H1 (cell line): Measurements from ENCODE around the gene LMO2. TPM values are rescaled to one million over a fixed set of nuclear protein-coding genes. Genes with fewer than 3 reads are reported as not detected.

Source experiments
- CTCF ChIA-PET: fragments of 300-600 bp; sonication (Branson Sonifier 250); formaldehyde crosslinking; loops from one replicate; lab custom pipeline; 2021; ENCODE audit not compliant: partially characterized antibody; lab: Charles Lee
- POLR2A ChIA-PET: fragments of 300-600 bp; sonication (Branson Sonifier 250); formaldehyde crosslinking; loops from one replicate; lab custom pipeline; 2021; ENCODE audit warnings: inconsistent platforms; ENCODE audit not compliant: partially characterized antibody; lab: Charles Lee
- DNase-seq, 2 experiments: peaks; one replicate each; pipeline versions ENCODE4 v3.0.0 to v3.0.0-alpha.2; 2010 to 2022; ENCODE audit warnings: low spot score in 2 of 2, low read depth in 1 of 2, mixed read lengths in 1 of 2
- FAIRE-seq: peaks from 2 replicates; lab custom pipeline; 2011; peaks lifted over from hg19 to GRCh38; lab: Jason Lieb, UNC
- H2AFZ ChIP-seq: 2 replicates; pipeline ENCODE4 v1.8.1; 2012; ENCODE audit warnings: low read length, inconsistent platforms
- H2AK5ac ChIP-seq: 2 replicates; pipeline ENCODE4 v1.6.1; 2013; ENCODE audit warnings: low read depth, low read length
- H2BK120ac ChIP-seq: replicated peaks from 2 replicates; pipeline ENCODE3; 2013; ENCODE audit warnings: low read depth, low read length, inconsistent platforms
- H2BK12ac ChIP-seq: 2 replicates; pipeline ENCODE4 v1.6.1; 2013; ENCODE audit warnings: low read depth, low read length
- H2BK15ac ChIP-seq: 2 replicates; pipeline ENCODE4 v1.6.1; 2013; ENCODE audit warnings: low read length
- H2BK20ac ChIP-seq: 2 replicates; pipeline ENCODE4 v1.6.1; 2013; ENCODE audit warnings: low read length
- H2BK5ac ChIP-seq: 2 replicates; pipeline ENCODE4 v1.6.1; 2013; ENCODE audit warnings: low read depth, low read length
- H3K14ac ChIP-seq: 2 replicates; pipeline ENCODE4 v1.6.1; 2013; ENCODE audit warnings: inconsistent platforms; ENCODE audit not compliant: insufficient read length
- H3K18ac ChIP-seq: 2 replicates; pipeline ENCODE4 v1.6.1; 2013; ENCODE audit warnings: low read length; ENCODE audit errors: extremely low read depth
- H3K23ac ChIP-seq: 2 replicates; pipeline ENCODE4 v1.6.1; 2013; ENCODE audit warnings: inconsistent platforms; ENCODE audit not compliant: insufficient read length
- H3K23me2 ChIP-seq: 2 replicates; pipeline ENCODE4 v1.6.1; 2013; ENCODE audit warnings: low read depth, low read length
- H3K27ac ChIP-seq: 2 replicates; pipeline ENCODE4 v1.6.1; 2011; ENCODE audit warnings: low read depth, low read length, inconsistent platforms
- H3K27me3 ChIP-seq, 4 experiments: replicated peaks in 1 of 4; 1 replicate in 1 of 4; 2 replicates in 3 of 4; pipeline versions ENCODE4 v1.6.1 to v1.8.1; 2011 to 2013; ENCODE audit warnings: low read length in 3 of 4, mild to moderate bottlenecking in 3 of 4, inconsistent platforms in 2 of 4, mixed read lengths in 2 of 4, moderate library complexity in 1 of 4; ENCODE audit not compliant: control insufficient read depth in 3 of 4, insufficient read depth in 3 of 4; ENCODE audit errors: extremely low read depth in 1 of 4
- H3K36me3 ChIP-seq, 4 experiments: 2 replicates each; pipeline versions ENCODE4 v1.6.1 to v1.8.1; 2011 to 2013; ENCODE audit warnings: mild to moderate bottlenecking in 4 of 4, low read length in 3 of 4, moderate library complexity in 2 of 4, control low read depth in 1 of 4, inconsistent platforms in 1 of 4; ENCODE audit not compliant: insufficient read depth in 4 of 4, control insufficient read depth in 2 of 4
- H3K4ac ChIP-seq: replicated peaks from 2 replicates; pipeline ENCODE3; 2013; ENCODE audit warnings: low read length, low read depth, mixed read lengths, inconsistent platforms; ENCODE audit not compliant: insufficient read length
- H3K4me1 ChIP-seq, 4 experiments: replicated peaks in 1 of 4; 1 replicate in 1 of 4; 2 replicates in 3 of 4; pipeline versions ENCODE4 v1.6.1 to v1.8.1; 2011 to 2013; ENCODE audit warnings: low read length in 3 of 4, inconsistent platforms in 2 of 4, mixed read lengths in 1 of 4; ENCODE audit not compliant: insufficient read depth in 4 of 4, control insufficient read depth in 3 of 4
- H3K4me2 ChIP-seq, 2 experiments: 2 replicates each; pipeline versions ENCODE4 v1.6.1 to v1.8.1; 2011 to 2013; ENCODE audit warnings: low read depth in 2 of 2, low read length in 2 of 2, control low read depth in 1 of 2, inconsistent platforms in 1 of 2, mild to moderate bottlenecking in 1 of 2; ENCODE audit not compliant: insufficient read depth in 1 of 2
- H3K4me3 ChIP-seq, 4 experiments: fragments of 200-600, 300-600 bp in 1 of 4; sonication (generic), shearing (Covaris generic), sonication (Bioruptor Twin) in 1 of 4; 2 replicates each; pipeline versions ENCODE4 v1.5.1 to v1.8.1; 2011 to 2016; ENCODE audit warnings: low read length in 4 of 4, low read depth in 3 of 4, control low read depth in 2 of 4, inconsistent platforms in 2 of 4, mild to moderate bottlenecking in 2 of 4, mixed read lengths in 1 of 4, moderate library complexity in 1 of 4; ENCODE audit not compliant: insufficient read depth in 2 of 4; ENCODE audit errors: extremely low read depth in 1 of 4
- H3K56ac ChIP-seq: replicated peaks from 2 replicates; pipeline ENCODE3; 2013; ENCODE audit warnings: low read depth, mild to moderate bottlenecking, mixed read lengths, low read length, inconsistent platforms; ENCODE audit not compliant: insufficient read length
- H3K79me1 ChIP-seq: 2 replicates; pipeline ENCODE4 v1.6.1; 2013; ENCODE audit warnings: low read depth, low read length, control low read depth
- H3K79me2 ChIP-seq, 2 experiments: 2 replicates each; pipeline versions ENCODE4 v1.6.1 to v1.8.1; 2012 to 2013; ENCODE audit warnings: low read length in 2 of 2, mild to moderate bottlenecking in 2 of 2, inconsistent platforms in 1 of 2; ENCODE audit not compliant: insufficient read depth in 2 of 2, control insufficient read depth in 1 of 2
- H3K9ac ChIP-seq, 4 experiments: replicated peaks in 1 of 4; 1 replicate in 1 of 4; 2 replicates in 3 of 4; pipeline versions ENCODE4 v1.6.1 to v1.8.1; 2011 to 2013; ENCODE audit warnings: low read depth in 3 of 4, low read length in 3 of 4, control low read depth in 2 of 4, mild to moderate bottlenecking in 2 of 4, moderate library complexity in 2 of 4, inconsistent platforms in 1 of 4; ENCODE audit errors: extremely low read depth in 1 of 4
- H3K9me3 ChIP-seq, 2 experiments: 2 replicates each; pipeline versions ENCODE4 v1.6.1 to v1.8.1; 2012 to 2013; ENCODE audit warnings: mild to moderate bottlenecking in 2 of 2, moderate library complexity in 2 of 2, control low read depth in 1 of 2, inconsistent platforms in 1 of 2, low read depth in 1 of 2, low read length in 1 of 2, mixed read lengths in 1 of 2; ENCODE audit not compliant: insufficient read depth in 2 of 2
- H4K20me1 ChIP-seq, 2 experiments: replicated peaks in 1 of 2; 2 replicates each; pipeline versions ENCODE3 to v1.8.1; 2011 to 2013; ENCODE audit warnings: inconsistent platforms in 2 of 2, low read length in 2 of 2, mild to moderate bottlenecking in 1 of 2; ENCODE audit not compliant: insufficient read depth in 2 of 2, control insufficient read depth in 1 of 2
- H4K5ac ChIP-seq: 2 replicates; pipeline ENCODE4 v1.6.1; 2013; ENCODE audit warnings: low read length, low read depth, mixed read lengths, inconsistent platforms; ENCODE audit not compliant: insufficient read length
- H4K8ac ChIP-seq: 2 replicates; pipeline ENCODE4 v1.8.0; 2013; ENCODE audit warnings: mild to moderate bottlenecking, moderate library complexity, low read length, inconsistent platforms; ENCODE audit not compliant: insufficient read depth; ENCODE audit errors: extremely low read depth
- H4K91ac ChIP-seq: replicated peaks from 2 replicates; pipeline ENCODE3; 2013; ENCODE audit warnings: low read length, mixed read lengths, inconsistent platforms; ENCODE audit not compliant: insufficient read length
- ATF3 ChIP-seq: IDR thresholded peaks from 2 replicates; pipeline ENCODE4 v1.6.1; 2011; ENCODE audit warnings: low read depth, mild to moderate bottlenecking, low read length; ENCODE audit not compliant: insufficient read depth
- CHD2 ChIP-seq: IDR thresholded peaks from 2 replicates; pipeline ENCODE4 v1.6.1; 2012; ENCODE audit warnings: low read length, improper control_type of control experiment
- FOSL1 ChIP-seq: IDR thresholded peaks from 2 replicates; pipeline ENCODE4 v1.6.1; 2011; ENCODE audit warnings: mild to moderate bottlenecking, low read depth, low read length, moderate library complexity; ENCODE audit not compliant: insufficient read depth
- TCF12 ChIP-seq: IDR thresholded peaks from 2 replicates; pipeline ENCODE4 v1.6.1; 2011; ENCODE audit warnings: low read depth, mild to moderate bottlenecking, low read length
- WGBS, 2 experiments: shearing (Covaris generic) in 1 of 2; methylation state at CpG; one replicate each; pipeline versions ENCODE4 v1.1.6 to v1.1.7; 2013 to 2015; ENCODE audit warnings: low lambda C conversion rate in 2 of 2, mixed read lengths in 2 of 2, inconsistent platforms in 1 of 2, low coverage in 1 of 2, missing lambda C conversion rate in 1 of 2; ENCODE audit not compliant: insufficient replicate concordance in 2 of 2, insufficient coverage in 1 of 2, insufficient read length in 1 of 2; ENCODE audit errors: extremely low coverage in 1 of 2, missing lambda C conversion rate in 1 of 2; 5-methylcytosine and 5-hydroxymethylcytosine counted together
- polyA plus RNA-seq, 7 experiments: library from polyadenylated mRNA; depleted of rRNA in 3 of 7; stranded (reverse) in 5 of 7; unstranded in 2 of 7; fragments of >200 nt in 5 of 7; fragments of 200-250 nt in 2 of 7; gene quantifications; 1 replicate in 5 of 7; 2 replicates in 1 of 7; 4 replicates in 1 of 7; pipeline versions ENCODE4 v1.2.1 to v1.2.3, GENCODE V29; 2011 to 2013; ENCODE audit warnings: missing spikeins in 2 of 7, mixed read lengths in 2 of 7
- total RNA-seq: library from RNA; stranded (reverse); fragmentation: NEBNext Ultra II Directional; extraction: Animal tissue kit (Norgen Biotek cat#: 25700); gene quantifications from 2 replicates; pipeline ENCODE4 v1.2.1, GENCODE V29; 2021

Gene LMO2
- total and polyA plus RNA-seq, 2 of the 8 experiments (the other 6 are each of a cell fraction or from before 2014, with no cell fraction given), result 1.6 to 2.7 TPM

GRCh38 chr11:33899400-33900037 is 7.6 kb upstream of the LMO2 start:
- H4K91ac ChIP-seq, result no peak overlapping the region
- no peak overlapping the region for H3K14ac ChIP-seq
- ChIA-PET CTCF (interaction anchor here (0.9 to 1.7 kb wide), 3 partner anchors 14 to 184 kb away, joined by 3 to 8 read pairs (median 3); no protein-coding TSS in a partner anchor), POLR2A (interaction anchor here (1.1 kb wide), 1 partner anchor 25 kb away, joined by 3 read pairs; no protein-coding TSS in a partner anchor)
- no peak overlapping the region for H3K4me2 ChIP-seq
- H3K36me3 ChIP-seq, result no peaks in the 10 kb centered on the region
- no peak overlapping the region for H3K23ac ChIP-seq
- H2BK5ac ChIP-seq, result no peak overlapping the region
- H3K79me2 ChIP-seq, result no peaks in the 10 kb centered on the region
- H4K20me1 ChIP-seq, result no peaks in the 10 kb centered on the region
- no peak overlapping the region for H3K18ac ChIP-seq
- H3K56ac ChIP-seq, result no peak overlapping the region
- DNase-seq (no peak), FAIRE-seq (no peak)
- H3K23me2 ChIP-seq, result no peaks in the 10 kb centered on the region
- TF ChIP-seq CHD2 (no peak), ATF3 (no peak), FOSL1 (no peak), TCF12 (no peak)
- H3K27me3 ChIP-seq, result no peaks in the 10 kb centered on the region
- no peak overlapping the region for H3K27ac ChIP-seq
- H2BK120ac ChIP-seq, result no peak overlapping the region
- no peak overlapping the region for H2AK5ac ChIP-seq
- H3K4ac ChIP-seq, result no peak overlapping the region
- no peak overlapping the region for H3K4me3 ChIP-seq
- H2BK15ac ChIP-seq, result no peak overlapping the region
- H2BK12ac ChIP-seq, result no peak overlapping the region
- no peaks in the 10 kb centered on the region for H3K79me1 ChIP-seq
- no peak overlapping the region for H3K9ac ChIP-seq
- no peak overlapping the region for H2BK20ac ChIP-seq
- no peaks in the 10 kb centered on the region for H3K9me3 ChIP-seq
- H4K5ac ChIP-seq, result no peak overlapping the region
- WGBS, 2 experiments, result 84% methylated on average over 11 of the region's 11 CpGs; no CpG with 5 or more reads in 1 of the 2 experiments
- no peak overlapping the region for H2AFZ ChIP-seq
- H3K4me1 ChIP-seq, result 0 out of 7 replicates have a peak, but pooled peaks cover 0 to 2% (median 0%) of the 10 kb centered on the region in 4 experiments
- H4K8ac ChIP-seq, result no peak overlapping the region; the same call in 1 of the 2 replicates
